Erythroblast (primary cell): ENCODE data around the gene SMYD1.

ENCODE experiments used
- DNase-seq, 2 experiments: peaks; one replicate each; lab custom pipeline; 2025; lab: John Stamatoyannopoulos, UW
- GATA1 ChIP-seq: IDR thresholded peaks from 2 replicates; pipeline ENCODE4 v1.6.1; 2011; ENCODE audit warnings: low read depth, mild to moderate bottlenecking, control low read depth, low read length, moderate library complexity
- POLR2A ChIP-seq: IDR thresholded peaks from 2 replicates; pipeline ENCODE4 v1.6.1; 2011; ENCODE audit warnings: mild to moderate bottlenecking, low read length

SMYD1 gene

DNA sequence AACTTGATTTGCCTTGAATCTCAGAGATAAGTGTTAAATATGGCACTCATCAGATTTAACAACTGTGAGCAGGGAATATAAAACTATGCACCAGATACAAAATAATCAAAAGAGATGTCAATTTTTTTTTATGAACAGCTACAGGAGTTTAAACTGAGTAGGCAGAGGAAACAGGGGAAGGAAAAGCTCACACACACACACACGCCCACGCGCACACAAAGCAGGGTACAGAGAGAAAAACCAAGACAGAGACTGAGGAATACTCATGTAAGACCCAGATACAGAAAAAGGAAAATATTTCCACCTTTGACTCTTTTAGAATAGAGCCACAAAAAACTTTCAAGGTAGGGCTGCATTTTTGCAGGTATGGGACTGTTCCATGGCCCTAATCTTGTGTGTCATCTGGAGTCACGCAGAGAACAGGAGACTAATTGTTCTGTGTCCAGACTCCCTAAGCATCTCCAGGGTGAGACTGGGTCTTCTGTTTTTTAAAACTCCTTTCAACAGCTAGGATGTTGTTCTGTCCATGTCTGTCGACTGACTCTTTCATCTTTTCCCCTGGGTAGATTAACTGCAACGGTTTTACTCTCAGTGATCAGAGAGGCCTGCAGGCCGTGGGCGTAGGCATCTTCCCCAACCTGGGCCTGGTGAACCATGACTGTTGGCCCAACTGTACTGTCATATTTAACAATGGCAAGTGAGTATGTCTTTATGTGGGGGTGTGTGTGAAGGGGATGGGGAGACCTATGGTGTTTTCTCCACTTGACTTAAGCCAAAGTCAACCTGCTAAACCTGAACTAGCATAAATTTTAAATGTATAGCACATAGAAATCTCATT lies 23.0 kb downstream of the SMYD1 start:
- DNase-seq = no peak
- TF ChIP-seq POLR2A = no peak
- no peak for TF ChIP-seq GATA1

DNA sequence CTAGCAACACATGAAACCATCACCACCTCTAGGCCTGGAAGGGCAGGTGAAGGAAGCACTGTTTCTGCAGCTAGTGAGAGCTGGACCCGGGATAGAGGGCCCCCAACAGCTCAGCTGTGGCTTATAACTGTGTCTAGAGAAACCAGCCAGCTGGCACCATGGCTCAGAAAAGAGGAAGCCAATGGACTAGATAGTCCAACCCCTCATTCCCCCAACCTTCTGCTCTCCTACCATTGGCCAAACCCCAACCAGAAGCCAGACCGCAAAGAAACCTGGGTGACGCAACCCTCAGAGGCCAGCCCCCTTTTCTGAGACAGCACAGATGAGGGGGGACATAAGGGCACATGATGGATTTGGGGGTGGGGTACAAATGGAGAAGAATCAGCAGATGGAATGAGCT lies 24.3 kb downstream of the SMYD1 start:
- no peak for DNase-seq
- TF ChIP-seq GATA1 (no peak), POLR2A (no peak)

DNA sequence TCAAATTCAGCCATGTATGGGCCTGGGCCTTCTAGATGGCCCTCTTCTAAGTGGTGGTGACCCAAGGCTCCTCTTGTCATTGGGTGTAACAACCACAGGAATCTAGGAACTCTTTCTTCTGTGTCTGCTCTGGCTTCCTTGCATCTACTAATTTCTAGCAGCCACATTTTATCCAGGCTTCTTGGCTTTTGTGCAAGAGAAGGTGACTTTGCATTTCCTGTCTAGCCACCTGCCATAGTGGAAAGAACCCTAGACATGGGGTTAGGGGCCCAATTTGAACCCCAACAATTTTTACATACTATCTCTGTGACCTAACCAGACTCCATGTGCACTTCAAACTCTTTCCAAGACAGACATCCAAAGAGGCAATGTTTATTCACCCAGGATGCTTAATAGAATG lies 25.1 kb downstream of the SMYD1 start:
- no peak for DNase-seq
- no peak for TF ChIP-seq GATA1
- TF ChIP-seq POLR2A = no peak

DNA sequence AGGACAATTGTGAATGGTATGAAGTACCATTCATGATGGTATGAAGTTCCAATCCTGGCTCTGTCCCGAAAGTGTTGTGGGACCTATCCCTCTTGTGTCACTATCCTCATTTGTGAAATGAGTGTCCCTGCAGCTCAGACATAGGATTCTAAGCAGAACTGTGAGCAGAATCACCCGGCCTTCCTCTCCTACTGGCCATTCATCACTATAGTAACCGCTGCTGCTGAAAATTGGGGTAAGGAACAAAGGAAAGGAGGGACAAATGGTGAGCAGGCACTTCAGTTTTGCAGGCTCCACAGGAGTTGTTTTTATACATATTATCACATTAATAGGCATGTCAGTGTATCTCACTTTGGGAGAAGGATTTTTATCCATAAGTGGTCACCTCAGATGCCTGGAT lies 27.4 kb downstream of the SMYD1 start:
- DNase-seq = no peak
- TF ChIP-seq POLR2A = no peak
- no peak for TF ChIP-seq GATA1

DNA sequence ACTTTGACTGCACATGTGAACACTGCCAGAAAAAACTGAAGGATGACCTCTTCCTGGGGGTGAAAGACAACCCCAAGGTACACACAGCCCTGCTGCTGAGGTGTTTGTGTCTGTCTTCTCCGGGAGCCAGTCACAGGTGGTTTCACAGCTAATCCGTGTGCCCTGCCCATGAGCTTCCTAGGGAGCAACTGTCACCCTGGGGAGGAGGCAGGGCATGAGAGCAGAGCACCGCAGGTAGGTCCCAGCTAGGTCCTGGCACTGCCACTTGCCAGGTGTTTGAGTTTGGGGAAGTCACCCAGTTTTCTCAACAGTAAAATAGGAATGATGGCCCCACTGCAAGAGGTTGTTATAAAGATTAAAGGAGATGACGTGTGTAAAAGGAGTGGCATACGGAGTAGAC lies 29.1 kb downstream of the SMYD1 start:
- DNase-seq = no peak
- TF ChIP-seq POLR2A = no peak
- no peak for TF ChIP-seq GATA1

DNA sequence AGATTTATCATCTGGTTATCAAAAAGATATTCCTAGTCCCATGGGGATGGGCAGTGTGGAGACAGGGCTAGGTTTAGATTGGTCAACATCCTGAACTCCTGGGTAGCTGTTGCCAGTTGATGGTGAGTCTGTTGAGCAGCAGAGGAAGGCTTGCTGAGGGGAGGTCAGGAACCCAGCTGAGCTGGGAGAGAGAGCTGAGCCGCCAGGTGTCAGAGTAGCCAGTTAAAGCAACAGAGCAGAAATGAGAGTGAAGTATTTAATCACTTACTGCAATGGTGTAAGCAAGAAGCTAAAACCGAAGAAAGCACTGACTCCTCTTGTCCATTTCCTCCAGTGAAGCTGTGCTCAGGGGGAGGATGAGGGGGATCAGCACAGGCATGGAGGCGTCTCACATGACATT lies 29.6 kb downstream of the SMYD1 start:
- TF ChIP-seq GATA1 = no peak
- TF ChIP-seq POLR2A = no peak
- DNase-seq = no peak

DNA sequence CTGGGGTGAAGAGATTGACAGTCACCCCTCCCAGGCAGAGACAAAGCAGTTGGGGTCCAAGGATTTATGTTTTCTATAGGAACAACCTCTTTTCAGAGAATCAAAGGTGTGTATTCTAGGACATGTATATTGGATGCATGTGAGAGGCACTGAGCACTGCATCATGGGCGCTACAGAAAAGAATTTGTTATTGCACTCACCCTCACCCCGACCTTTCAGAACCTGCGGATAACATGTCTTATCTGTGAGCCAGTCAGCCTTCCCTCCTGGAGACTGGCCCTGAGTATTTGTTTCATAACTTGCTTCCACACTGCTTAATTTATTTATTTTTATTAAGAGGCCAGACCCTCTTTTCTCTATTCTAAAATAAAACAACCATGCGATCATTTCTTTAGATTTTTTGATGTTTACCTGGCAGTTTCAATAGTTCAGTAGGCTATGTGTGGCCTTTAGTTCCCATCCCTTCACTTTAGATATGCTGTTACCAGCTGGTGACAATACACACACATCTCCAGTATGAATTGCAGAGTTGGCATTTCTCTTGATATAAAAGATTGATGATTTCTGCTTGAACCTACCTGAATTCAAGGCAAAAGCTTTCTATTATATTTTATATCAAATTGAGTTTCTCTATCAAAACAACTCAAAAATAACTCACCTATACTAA lies 30.4 kb downstream of the SMYD1 start:
- no peak for DNase-seq
- no peak for TF ChIP-seq POLR2A
- no peak for TF ChIP-seq GATA1

DNA sequence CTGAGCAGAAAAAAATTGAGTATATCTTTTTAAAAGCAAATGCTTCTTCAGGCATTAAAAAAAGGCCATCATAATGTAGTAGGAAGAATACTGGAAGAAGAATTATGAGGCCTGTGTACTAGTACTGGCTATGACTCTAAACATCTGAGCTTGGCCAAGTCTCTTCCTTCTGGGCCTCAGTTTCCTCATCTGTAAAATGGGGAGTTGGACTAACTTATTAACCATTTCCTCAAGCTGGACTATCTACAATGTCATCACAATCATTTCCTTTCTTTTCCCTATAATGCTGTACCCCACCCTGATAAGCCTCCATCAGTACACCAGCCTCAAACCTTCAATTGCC lies 30.9 kb downstream of the SMYD1 start:
- no peak for DNase-seq
- no peak for TF ChIP-seq GATA1
- no peak for TF ChIP-seq POLR2A

DNA sequence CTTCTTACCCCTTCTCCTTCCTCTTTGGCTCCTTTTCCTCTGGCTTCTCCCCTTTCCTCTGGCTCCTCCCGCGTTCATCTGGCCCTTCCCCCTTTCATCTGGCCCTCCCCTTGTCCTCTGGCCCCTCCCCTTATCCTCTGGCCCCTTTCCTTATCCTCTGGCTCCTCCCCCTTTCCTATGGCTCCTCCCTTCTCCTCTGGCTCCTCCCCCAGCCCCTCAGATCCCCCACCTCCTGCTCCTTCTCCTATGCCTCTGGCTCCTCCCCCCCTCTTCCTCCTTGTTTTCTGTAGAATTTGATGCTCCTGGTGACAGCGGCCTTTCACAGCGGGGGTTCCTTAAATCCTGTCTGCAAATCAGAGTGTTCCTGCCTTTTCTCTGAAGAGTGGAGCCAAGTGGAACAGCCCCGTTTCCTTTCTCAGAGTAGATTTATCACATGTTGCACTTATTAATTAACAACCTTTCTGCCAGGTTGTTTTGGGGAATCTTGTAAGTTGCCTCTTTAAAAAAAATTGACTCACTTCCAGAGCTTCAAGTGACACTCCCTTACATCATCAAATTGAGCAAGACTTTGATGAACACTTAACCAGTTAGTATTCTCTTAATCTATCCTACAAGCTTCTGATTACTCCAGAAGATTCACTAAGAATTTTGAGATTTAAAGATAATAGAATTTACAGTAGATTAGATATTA lies 32.3 kb downstream of the SMYD1 start:
- TF ChIP-seq GATA1 (no peak), POLR2A (no peak)
- DNase-seq = peak; percentile 17 to 64

DNA sequence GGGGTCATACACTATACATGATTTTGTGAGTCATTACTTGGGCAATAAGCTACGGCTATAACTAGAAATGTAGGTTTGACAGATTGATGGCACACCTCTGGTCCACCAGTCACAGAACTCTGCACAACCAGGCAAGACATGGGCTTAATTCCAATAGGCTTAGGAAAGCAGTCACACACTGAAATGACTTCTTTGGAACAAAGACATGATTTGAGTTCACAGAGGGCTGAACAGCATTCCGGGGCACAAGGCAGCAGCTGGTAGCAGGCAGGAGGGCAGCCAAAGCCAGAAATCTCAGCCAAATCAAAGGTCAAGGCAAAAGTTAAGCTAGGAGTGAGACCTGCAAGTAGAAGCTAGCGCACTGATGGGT lies 32.8 kb downstream of the SMYD1 start:
- DNase-seq = no peak
- TF ChIP-seq POLR2A = no peak
- TF ChIP-seq GATA1 = no peak

DNA sequence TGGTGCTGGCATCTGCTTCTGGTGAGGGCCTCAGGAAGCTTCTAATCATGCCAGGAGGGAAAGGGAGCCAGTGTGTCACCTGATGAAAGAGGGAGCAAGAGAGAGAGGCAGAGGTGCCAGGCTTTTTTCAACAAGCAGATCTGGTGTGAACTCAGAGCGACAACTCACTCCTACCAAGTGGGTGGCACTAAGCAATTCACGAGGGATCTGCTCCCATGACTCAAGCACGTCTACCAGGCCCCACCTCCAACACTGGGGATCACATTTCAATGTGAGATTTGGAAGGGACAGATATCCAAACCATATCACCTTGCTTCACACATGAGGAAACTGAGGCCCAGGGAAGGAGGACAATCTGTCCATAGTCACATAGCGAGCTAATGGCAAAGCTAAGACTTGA lies 41.2 kb downstream of the SMYD1 start:
- no peak for DNase-seq
- TF ChIP-seq GATA1 = no peak

DNA sequence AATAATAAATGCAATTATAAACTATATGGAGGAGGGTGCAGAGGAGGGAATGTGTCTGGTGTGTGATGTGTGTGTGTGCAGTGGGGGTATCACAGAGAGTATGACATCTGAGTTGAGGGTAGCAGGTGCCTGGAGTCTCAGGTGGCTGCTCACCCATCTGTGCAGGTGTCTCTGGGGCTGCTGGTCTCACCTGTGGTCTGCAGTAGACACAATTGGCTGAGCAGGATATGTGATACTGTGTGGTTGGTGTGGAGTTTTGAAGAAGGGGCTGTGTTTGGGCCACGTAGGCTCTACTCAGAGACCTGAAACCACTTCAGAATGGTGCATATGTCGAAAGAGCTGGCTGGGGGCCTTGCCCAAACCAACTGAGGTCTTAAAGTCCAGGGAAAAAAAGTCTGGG lies 43.2 kb downstream of the SMYD1 start:
- DNase-seq = no peak
- TF ChIP-seq GATA1 (no peak), POLR2A (no peak)

DNA sequence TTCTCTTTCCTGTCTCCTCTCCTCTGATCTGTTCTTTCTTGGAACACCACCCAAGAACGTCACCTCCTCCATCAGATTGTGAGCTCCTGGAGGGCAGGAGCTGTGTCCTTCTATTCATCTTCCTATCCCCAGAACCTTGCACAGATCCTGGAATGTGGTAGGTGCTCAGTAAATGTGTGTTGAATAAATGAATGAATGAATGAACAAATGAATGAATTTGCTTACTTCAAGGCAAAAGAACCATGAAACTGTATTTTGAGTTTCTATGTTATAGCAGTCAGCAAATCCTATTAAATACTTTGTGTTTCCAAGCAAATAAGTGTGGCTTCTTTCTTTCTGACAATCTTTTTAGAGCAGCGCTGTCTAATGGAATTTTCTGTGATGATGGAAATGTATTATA lies 45.4 kb downstream of the SMYD1 start:
- no peak for DNase-seq
- TF ChIP-seq GATA1 (no peak), POLR2A (no peak)

DNA sequence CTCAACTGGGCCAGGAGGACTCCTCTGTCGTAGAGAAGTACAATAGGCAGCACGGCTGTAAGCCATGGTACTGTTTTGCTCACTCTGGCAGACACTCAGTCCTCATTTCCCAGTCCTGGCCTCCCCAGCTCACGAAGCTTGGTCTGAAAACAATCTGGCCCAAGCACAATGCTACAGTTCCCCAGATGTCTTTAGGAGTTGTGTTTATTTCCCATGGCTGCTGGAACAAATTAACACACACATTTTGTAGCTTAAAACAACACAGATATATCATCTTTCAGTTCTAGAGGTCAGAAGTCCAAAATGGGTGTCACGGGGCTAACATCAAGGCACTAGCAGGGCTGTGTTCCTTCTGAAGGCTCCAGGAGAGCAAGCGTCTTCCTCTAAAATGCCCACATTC lies 47.3 kb downstream of the SMYD1 start:
- TF ChIP-seq GATA1 = no peak
- TF ChIP-seq POLR2A = no peak
- no peak for DNase-seq
